Colonic mucosa (tissue), 4 donors: ENCODE results near the gene ACACA. TPM values are rescaled to one million over a fixed set of nuclear protein-coding genes. Genes with fewer than 3 reads are reported as not detected.

ENCODE experiments used
- DNase-seq: peaks from one replicate; pipeline ENCODE4 v3.0.0-alpha.2; 2020
- H3K27ac ChIP-seq: fragments of 200-600 bp; one replicate; pipeline ENCODE4 v1.8.0; 2021
- H3K27me3 ChIP-seq: fragments of 200-600 bp; one replicate; pipeline ENCODE4 v1.8.0; 2021
- H3K36me3 ChIP-seq: fragments of 200-600 bp; one replicate; pipeline ENCODE4 v1.8.0; 2021
- H3K4me1 ChIP-seq: fragments of 200-600 bp; one replicate; pipeline ENCODE4 v1.8.0; 2021; ENCODE audit warnings: mild to moderate bottlenecking
- H3K4me3 ChIP-seq: fragments of 200-600 bp; one replicate; pipeline ENCODE4 v1.8.0; 2021
- H3K9ac ChIP-seq, 2 donors: one replicate each; pipeline ENCODE4 v1.7.0; 2013; ENCODE audit warnings: control low read depth in 2 of 2, low read depth in 2 of 2, low read length in 2 of 2
- H3K9me3 ChIP-seq: fragments of 200-600 bp; one replicate; pipeline ENCODE4 v1.8.0; 2021
- intact Hi-C: fragments of 100-400 bp; cut with DNase I; formaldehyde crosslinking; loops from one replicate; pipeline ENCODE4 v1.14.1; 2022
- total RNA-seq, 2 donors: library from RNA; stranded (reverse); fragmentation: NEBNext Ultra II Directional in 1 of 2; extraction: Animal tissue kit (Norgen Biotek cat#: 25700) in 1 of 2; gene quantifications; one replicate each; pipeline ENCODE4 v1.2.1, GENCODE V29; 2021
- TF ChIP-seq, protein P1 (sequence below): fragments of 200-600 bp; IDR thresholded peaks from one replicate; pipeline ENCODE4 v1.8.0; 2022; ENCODE audit warnings: antibody characterized with exemption, mild to moderate bottlenecking
- donor health status: healthy.
- donor health status: DM: no; HTN: no; CAD: no.
- donor health status: DM: no; HTN: no; CAD: no.

Gene ACACA
- total RNA-seq, 2 donors from 2014 or later, result 59.5 to 72.6 TPM

DNA sequence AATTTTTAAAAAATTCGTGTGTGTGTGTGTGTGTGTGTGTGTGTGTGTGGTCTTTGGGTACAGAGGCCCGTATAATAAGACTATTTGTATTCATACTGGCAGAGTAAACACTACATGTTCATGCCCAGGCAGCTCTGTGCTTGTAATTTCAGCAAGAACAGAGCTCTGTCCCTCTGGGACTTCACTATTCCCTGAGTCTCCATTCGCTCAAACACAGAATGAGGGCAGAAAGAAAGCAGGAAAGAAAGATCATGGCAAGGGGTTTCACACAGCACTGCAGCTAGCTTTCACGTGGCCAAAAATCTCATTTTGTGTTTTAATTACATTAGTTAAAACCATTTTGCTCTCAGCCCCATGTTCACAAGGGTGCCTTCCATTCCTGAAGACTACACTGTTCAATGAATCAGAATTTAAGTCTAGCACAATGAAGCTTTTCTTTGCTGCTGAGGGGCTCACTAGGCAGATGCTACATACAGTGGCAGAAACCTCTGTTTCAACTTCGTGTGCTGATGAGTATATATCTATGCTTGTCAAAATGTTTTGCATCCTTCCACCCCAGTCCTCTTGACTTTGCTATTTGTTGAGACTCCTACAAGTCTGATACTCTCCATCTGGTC, 229.3 kb downstream of the ACACA start:
- H3K4me1 ChIP-seq, result no peaks in the 10 kb centered on the region
- intact Hi-C loops, result no loop called here
- no peaks in the 10 kb centered on the region for H3K27me3 ChIP-seq
- DNase-seq, result no peak
- H3K9me3 ChIP-seq, result no peaks in the 10 kb centered on the region
- no peak overlapping the region for H3K4me3 ChIP-seq
- TF ChIP-seq, protein P1, sequence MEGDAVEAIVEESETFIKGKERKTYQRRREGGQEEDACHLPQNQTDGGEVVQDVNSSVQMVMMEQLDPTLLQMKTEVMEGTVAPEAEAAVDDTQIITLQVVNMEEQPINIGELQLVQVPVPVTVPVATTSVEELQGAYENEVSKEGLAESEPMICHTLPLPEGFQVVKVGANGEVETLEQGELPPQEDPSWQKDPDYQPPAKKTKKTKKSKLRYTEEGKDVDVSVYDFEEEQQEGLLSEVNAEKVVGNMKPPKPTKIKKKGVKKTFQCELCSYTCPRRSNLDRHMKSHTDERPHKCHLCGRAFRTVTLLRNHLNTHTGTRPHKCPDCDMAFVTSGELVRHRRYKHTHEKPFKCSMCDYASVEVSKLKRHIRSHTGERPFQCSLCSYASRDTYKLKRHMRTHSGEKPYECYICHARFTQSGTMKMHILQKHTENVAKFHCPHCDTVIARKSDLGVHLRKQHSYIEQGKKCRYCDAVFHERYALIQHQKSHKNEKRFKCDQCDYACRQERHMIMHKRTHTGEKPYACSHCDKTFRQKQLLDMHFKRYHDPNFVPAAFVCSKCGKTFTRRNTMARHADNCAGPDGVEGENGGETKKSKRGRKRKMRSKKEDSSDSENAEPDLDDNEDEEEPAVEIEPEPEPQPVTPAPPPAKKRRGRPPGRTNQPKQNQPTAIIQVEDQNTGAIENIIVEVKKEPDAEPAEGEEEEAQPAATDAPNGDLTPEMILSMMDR, result no peak
- H3K27ac ChIP-seq, result no peak overlapping the region
- H3K36me3 ChIP-seq, result peaks cover 5% of the 10 kb centered on the region
- no peak overlapping the region for H3K9ac ChIP-seq

DNA sequence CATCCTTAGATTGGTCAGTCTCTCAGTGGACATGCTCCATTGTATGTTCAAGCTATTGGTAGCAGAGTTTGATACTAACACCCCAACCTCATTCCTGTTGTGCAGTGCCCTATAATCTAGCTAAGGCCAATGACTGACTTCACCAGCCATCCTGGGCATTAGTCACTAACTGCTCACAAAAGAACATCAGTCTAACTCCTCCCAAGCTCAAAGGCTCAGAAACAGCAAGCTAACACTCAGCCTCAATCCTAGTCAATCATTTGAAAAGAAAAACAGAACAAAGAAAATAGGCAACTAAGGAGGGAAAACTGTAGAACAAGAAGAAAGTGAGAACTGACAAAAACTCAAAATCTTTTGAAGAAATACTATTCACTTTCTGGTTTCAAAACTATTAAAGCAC, 229.9 kb downstream of the ACACA start:
- Histone ChIP-seq H3K36me3 (peaks cover 5% of the 10 kb centered on the region), H3K27ac (no peak overlapping the region), H3K9ac (no peak overlapping the region), H3K4me3 (no peak overlapping the region), H3K4me1 (no peaks in the 10 kb centered on the region), H3K9me3 (no peaks in the 10 kb centered on the region), H3K27me3 (no peaks in the 10 kb centered on the region)
- TF ChIP-seq, protein P1, result no peak
- intact Hi-C loops, result no loop called here
- DNase-seq, result no peak

DNA sequence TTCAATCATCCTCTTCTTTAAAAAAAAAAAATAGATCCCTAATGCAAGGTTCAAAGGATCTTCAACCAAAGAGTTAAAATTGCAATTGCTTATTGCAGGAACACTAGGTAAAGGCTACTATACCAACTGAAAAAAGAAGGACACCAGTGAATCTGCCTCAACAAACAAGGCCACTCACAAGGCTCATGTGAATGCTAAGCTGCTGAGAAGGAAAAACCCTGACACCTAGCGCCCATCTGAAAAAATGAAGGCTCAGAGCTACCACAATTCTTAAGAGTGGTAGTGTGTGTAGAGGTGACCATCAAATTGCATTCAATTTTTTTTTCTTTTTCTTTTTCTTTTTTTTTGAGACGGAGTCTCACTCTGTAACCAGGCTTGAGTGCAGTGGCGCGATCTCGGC, 232.4 kb downstream of the ACACA start:
- no peaks in the 10 kb centered on the region for H3K27me3 ChIP-seq
- H3K36me3 ChIP-seq, result no peaks in the 10 kb centered on the region
- TF ChIP-seq, protein P1, result no peak
- no peak for DNase-seq
- intact Hi-C loops, result no loop called here
- H3K27ac ChIP-seq, result no peak overlapping the region
- no peak overlapping the region for H3K4me3 ChIP-seq
- H3K4me1 ChIP-seq, result no peaks in the 10 kb centered on the region
- H3K9ac ChIP-seq, result no peak overlapping the region
- H3K9me3 ChIP-seq, result no peaks in the 10 kb centered on the region

DNA sequence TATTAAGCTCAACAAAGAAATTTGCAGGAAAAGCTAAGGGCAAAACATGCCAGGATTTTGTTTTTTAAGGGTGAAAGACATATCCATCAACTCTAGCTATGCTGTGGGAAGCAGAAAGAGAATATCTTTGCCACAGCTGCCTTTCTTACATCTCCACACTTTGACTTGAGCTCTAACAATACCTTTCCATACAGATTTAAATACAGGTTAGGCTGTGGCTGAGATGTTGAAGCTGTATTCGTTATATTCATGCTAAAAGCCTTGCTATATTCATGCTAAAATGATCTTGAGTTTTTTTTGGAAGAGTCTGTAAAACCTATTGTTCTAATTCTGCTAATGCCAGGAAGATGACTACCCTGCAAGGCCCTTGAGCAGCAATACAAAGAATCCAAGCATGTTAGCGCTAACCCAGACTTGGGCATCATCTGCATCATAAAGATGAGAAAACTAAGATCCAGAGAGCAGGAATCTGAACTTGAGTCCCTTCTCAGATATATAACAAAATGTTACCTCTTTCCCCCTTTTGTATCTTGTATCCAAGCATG, 235.7 kb downstream of the ACACA start:
- Histone ChIP-seq H3K9me3 (no peaks in the 10 kb centered on the region), H3K27me3 (no peaks in the 10 kb centered on the region), H3K27ac (no peak overlapping the region), H3K9ac (no peak overlapping the region), H3K4me3 (no peak overlapping the region), H3K36me3 (no peaks in the 10 kb centered on the region), H3K4me1 (no peaks in the 10 kb centered on the region)
- intact Hi-C loops, result no loop called here
- no peak for DNase-seq
- TF ChIP-seq, protein P1, result no peak

DNA sequence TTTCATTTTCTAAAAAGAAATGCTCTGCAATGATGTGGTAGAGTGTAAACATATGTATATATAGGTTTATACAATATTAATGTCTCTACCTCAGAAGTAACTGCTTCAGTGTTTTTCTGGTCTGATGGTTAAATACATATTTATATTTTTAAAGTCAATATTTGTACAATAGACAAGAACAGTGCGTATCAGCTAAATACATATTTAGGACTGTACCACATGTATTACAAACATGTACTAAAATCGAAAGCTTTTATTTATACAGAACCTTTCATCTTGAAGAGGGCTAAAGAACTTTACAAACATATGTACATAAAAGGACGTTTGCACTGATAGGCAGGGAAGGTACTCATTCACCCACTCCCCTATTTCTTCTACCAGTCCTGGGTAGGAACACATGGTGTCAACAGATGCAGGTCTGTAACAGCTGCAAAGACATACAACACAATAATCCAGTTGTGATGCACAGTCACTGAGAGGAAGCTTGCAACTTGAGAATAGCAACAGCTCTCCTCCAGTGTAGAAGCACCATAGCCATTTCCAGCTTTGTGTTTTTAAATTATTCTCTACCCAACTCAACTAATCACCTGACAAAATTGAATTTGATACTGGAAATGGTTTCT, 237.8 kb downstream of the ACACA start:
- intact Hi-C loops, result no loop called here
- no peaks in the 10 kb centered on the region for H3K36me3 ChIP-seq
- no peak overlapping the region for H3K27ac ChIP-seq
- H3K9ac ChIP-seq, result no peak overlapping the region
- H3K4me3 ChIP-seq, result no peak overlapping the region
- no peak for DNase-seq
- no peaks in the 10 kb centered on the region for H3K9me3 ChIP-seq
- TF ChIP-seq, protein P1, result no peak
- H3K4me1 ChIP-seq, result no peaks in the 10 kb centered on the region
- no peaks in the 10 kb centered on the region for H3K27me3 ChIP-seq
